ENCODE results near the gene NGLY1. TPM values are rescaled to one million over a fixed set of nuclear protein-coding genes. Genes with fewer than 3 reads are reported as not detected.

NGLY1 gene
- total RNA-seq, 1 donor = 30.4 TPM

GRCh38 chr3:25781145-25781757 lies 2.0 kb downstream of the NGLY1 start:
- DNase-seq (ENCODE audit: insufficient read length, low spot score, missing footprints) = no peak
- no peaks in the 10 kb centered on the region for H3K9me3 ChIP-seq (ENCODE audit: low read depth, low read length)
- TF ChIP-seq CTCF (IDR thresholded peaks at IDR 0.05; ENCODE audit: extremely low read depth, low read depth, low read length) = no peak
- H3K4me3 ChIP-seq (ENCODE audit: insufficient read depth, low read length) = no peak overlapping the region
- peaks cover 14% of the 10 kb centered on the region for H3K4me1 ChIP-seq (ENCODE audit: insufficient read depth, low read length)
- peak overlapping the region; percentile 88 for H3K4me2 ChIP-seq (ENCODE audit: insufficient read depth, low read length)
- peaks cover 39% of the 10 kb centered on the region for H3K79me2 ChIP-seq (ENCODE audit: insufficient read depth, low read length)
- no peaks in the 10 kb centered on the region for H4K20me1 ChIP-seq (ENCODE audit: insufficient read depth, low read length)
- H3K36me3 ChIP-seq (ENCODE audit: insufficient read depth, low read length) = peaks cover 7% of the 10 kb centered on the region
- no peaks in the 10 kb centered on the region for H3K27me3 ChIP-seq (ENCODE audit: insufficient read depth, low read length)
- no peak overlapping the region for H3K27ac ChIP-seq (ENCODE audit: low read depth, low read length)
- no peak overlapping the region for H2AFZ ChIP-seq (ENCODE audit: low read length)

GRCh38 chr3:25780618-25781017 lies 2.6 kb downstream of the NGLY1 start:
- Histone ChIP-seq H3K27me3 (ENCODE audit: insufficient read depth, low read length) (no peaks in the 10 kb centered on the region), H3K36me3 (ENCODE audit: insufficient read depth, low read length) (peaks cover 11% of the 10 kb centered on the region), H3K9me3 (ENCODE audit: low read depth, low read length) (no peaks in the 10 kb centered on the region), H2AFZ (ENCODE audit: low read length) (no peak overlapping the region), H3K79me2 (ENCODE audit: insufficient read depth, low read length) (peaks cover 39% of the 10 kb centered on the region), H3K4me3 (ENCODE audit: insufficient read depth, low read length) (no peak overlapping the region), H3K27ac (ENCODE audit: low read depth, low read length) (no peak overlapping the region), H3K4me1 (ENCODE audit: insufficient read depth, low read length) (peaks cover 14% of the 10 kb centered on the region), H4K20me1 (ENCODE audit: insufficient read depth, low read length) (no peaks in the 10 kb centered on the region), H3K4me2 (ENCODE audit: insufficient read depth, low read length) (no peak overlapping the region)
- TF ChIP-seq CTCF (IDR thresholded peaks at IDR 0.05; ENCODE audit: extremely low read depth, low read depth, low read length) = no peak
- DNase-seq (ENCODE audit: insufficient read length, low spot score, missing footprints) = no peak

- Histone ChIP-seq H3K27ac (ENCODE audit: low read depth, low read length) (no peak overlapping the region), H3K4me1 (ENCODE audit: insufficient read depth, low read length) (no peaks in the 10 kb centered on the region), H2AFZ (ENCODE audit: low read length) (no peak overlapping the region), H3K4me3 (ENCODE audit: insufficient read depth, low read length) (no peak overlapping the region), H4K20me1 (ENCODE audit: insufficient read depth, low read length) (no peaks in the 10 kb centered on the region), H3K79me2 (ENCODE audit: insufficient read depth, low read length) (peaks cover 20% of the 10 kb centered on the region), H3K9me3 (ENCODE audit: low read depth, low read length) (no peaks in the 10 kb centered on the region), H3K4me2 (ENCODE audit: insufficient read depth, low read length) (no peak overlapping the region), H3K36me3 (ENCODE audit: insufficient read depth, low read length) (peaks cover 23% of the 10 kb centered on the region), H3K27me3 (ENCODE audit: insufficient read depth, low read length) (no peaks in the 10 kb centered on the region)
- no peak for TF ChIP-seq CTCF (IDR thresholded peaks at IDR 0.05; ENCODE audit: extremely low read depth, low read depth, low read length)
- DNase-seq (ENCODE audit: insufficient read length, low spot score, missing footprints) = no peak
These were observed 7.3 kb downstream of the NGLY1 start for GRCh38 chr3:25775936-25776335.

GRCh38 chr3:25768851-25769250 lies 14.4 kb downstream of the NGLY1 start:
- H3K4me1 ChIP-seq (ENCODE audit: insufficient read depth, low read length) = no peaks in the 10 kb centered on the region

More at GRCh38 chr3:25768851-25769250, 14.4 kb downstream of the NGLY1 start:
- no peak for DNase-seq (ENCODE audit: insufficient read length, low spot score, missing footprints)
- H3K9me3 ChIP-seq (ENCODE audit: low read depth, low read length) = no peaks in the 10 kb centered on the region
- H3K27me3 ChIP-seq (ENCODE audit: insufficient read depth, low read length) = no peaks in the 10 kb centered on the region
- H3K79me2 ChIP-seq (ENCODE audit: insufficient read depth, low read length) = peaks cover 7% of the 10 kb centered on the region
- H4K20me1 ChIP-seq (ENCODE audit: insufficient read depth, low read length) = no peaks in the 10 kb centered on the region
- H3K4me3 ChIP-seq (ENCODE audit: insufficient read depth, low read length) = no peak overlapping the region
- H3K27ac ChIP-seq (ENCODE audit: low read depth, low read length) = no peak overlapping the region
- TF ChIP-seq CTCF (IDR thresholded peaks at IDR 0.05; ENCODE audit: extremely low read depth, low read depth, low read length) = no peak
- H2AFZ ChIP-seq (ENCODE audit: low read length) = no peak overlapping the region
- peaks cover 4% of the 10 kb centered on the region for H3K36me3 ChIP-seq (ENCODE audit: insufficient read depth, low read length)
- no peak overlapping the region for H3K4me2 ChIP-seq (ENCODE audit: insufficient read depth, low read length)

Data from osteoblast (primary cell).